ENCODE results near the gene MAP4K3.

Gene MAP4K3

DNA sequence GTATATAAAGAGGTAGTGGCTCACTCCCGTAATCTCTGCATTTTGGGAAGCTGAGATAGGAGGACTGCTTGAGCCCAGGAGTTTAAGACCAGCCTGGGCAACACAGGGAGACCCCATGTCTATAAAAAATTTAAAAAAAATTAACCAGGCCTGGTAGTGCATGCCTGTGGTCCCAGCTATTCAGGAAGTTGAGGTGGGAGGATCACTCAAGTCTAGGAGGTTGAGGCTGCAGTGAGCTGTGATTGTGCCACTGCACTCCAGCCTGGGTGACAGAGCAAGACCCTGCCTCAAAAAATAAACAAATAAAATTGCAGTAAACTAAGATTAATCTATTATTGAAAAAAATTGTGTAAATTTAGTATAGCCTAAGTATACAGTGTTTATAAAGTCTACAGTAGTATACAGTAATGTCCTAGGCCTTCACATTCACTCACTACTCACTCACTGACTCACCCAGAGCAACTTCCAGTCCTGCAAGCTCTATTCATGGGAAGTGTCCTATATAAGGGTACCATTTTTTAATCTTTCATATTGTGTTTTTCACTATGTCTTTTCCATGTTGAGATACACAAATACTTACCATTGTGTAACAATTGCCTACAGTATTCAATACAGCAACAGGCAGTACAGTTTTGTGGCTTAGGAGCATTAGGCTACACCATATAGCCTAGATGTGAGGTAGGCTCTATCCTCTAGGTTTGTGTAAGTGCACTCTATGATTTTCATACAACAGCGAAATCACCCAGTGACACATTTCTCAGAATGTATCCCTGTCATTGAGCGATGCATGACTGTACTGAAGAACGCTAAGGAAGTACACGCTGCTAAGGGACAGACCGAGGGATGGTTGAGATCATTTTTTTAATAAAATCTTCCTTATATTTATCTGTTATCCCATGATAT lies 10.4 kb upstream of the MAP4K3 start:
- TF ChIP-seq, protein P1, sequence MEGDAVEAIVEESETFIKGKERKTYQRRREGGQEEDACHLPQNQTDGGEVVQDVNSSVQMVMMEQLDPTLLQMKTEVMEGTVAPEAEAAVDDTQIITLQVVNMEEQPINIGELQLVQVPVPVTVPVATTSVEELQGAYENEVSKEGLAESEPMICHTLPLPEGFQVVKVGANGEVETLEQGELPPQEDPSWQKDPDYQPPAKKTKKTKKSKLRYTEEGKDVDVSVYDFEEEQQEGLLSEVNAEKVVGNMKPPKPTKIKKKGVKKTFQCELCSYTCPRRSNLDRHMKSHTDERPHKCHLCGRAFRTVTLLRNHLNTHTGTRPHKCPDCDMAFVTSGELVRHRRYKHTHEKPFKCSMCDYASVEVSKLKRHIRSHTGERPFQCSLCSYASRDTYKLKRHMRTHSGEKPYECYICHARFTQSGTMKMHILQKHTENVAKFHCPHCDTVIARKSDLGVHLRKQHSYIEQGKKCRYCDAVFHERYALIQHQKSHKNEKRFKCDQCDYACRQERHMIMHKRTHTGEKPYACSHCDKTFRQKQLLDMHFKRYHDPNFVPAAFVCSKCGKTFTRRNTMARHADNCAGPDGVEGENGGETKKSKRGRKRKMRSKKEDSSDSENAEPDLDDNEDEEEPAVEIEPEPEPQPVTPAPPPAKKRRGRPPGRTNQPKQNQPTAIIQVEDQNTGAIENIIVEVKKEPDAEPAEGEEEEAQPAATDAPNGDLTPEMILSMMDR (IDR thresholded peaks at IDR 0.05; ENCODE audit: control insufficient read depth, extremely low read depth, insufficient read depth) = no peak
- H3K4me3 ChIP-seq (ENCODE audit: low read depth, low read length) = no peak overlapping the region
- DNase-seq (ENCODE audit: low read depth) = no peak

DNA sequence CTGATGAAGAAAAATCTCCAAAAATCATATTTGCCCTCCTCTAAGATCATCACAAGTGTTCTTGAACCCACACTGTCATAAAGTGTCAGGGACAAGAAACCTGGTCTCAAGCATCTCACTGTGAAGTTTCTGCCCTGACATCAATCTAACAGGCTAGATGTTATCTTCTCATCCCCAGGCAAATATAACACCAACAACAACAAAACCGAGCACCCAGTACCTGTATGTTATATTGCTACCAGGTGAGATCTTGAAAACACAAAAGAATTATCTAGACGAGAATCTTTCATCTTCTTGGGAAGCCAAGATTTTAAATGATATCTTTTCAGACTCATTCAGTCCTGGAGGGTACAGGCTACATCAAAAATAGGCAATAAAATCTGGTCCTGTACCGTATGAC lies 8.8 kb upstream of the MAP4K3 start:
- TF ChIP-seq, protein P1 (IDR thresholded peaks at IDR 0.05; ENCODE audit: control insufficient read depth, extremely low read depth, insufficient read depth) = no peak
- no peak for DNase-seq (ENCODE audit: low read depth)
- no peak overlapping the region for H3K4me3 ChIP-seq (ENCODE audit: low read depth, low read length)

DNA sequence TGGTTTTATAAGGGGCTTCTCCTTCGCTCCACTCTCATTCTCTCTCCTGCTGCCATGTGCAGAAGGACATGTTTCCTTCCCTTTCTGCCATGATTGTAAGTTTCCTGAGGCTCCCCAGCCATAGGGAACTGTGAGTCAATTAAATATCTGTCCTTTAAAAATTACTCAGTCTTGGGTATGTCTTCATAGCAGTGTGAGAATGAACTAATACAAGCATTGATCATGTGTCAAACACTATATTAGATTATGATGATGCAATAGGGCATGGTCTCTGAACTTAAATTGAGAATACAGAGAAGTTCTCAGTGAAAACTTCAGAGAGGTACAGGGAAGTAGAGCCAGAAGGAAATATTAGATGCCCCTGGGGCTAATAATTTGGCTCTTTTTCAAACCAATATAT lies 5.9 kb upstream of the MAP4K3 start:
- H3K4me3 ChIP-seq (ENCODE audit: low read depth, low read length) = no peak overlapping the region
- no peak for DNase-seq (ENCODE audit: low read depth)
- TF ChIP-seq, protein P1 (IDR thresholded peaks at IDR 0.05; ENCODE audit: control insufficient read depth, extremely low read depth, insufficient read depth) = no peak

DNA sequence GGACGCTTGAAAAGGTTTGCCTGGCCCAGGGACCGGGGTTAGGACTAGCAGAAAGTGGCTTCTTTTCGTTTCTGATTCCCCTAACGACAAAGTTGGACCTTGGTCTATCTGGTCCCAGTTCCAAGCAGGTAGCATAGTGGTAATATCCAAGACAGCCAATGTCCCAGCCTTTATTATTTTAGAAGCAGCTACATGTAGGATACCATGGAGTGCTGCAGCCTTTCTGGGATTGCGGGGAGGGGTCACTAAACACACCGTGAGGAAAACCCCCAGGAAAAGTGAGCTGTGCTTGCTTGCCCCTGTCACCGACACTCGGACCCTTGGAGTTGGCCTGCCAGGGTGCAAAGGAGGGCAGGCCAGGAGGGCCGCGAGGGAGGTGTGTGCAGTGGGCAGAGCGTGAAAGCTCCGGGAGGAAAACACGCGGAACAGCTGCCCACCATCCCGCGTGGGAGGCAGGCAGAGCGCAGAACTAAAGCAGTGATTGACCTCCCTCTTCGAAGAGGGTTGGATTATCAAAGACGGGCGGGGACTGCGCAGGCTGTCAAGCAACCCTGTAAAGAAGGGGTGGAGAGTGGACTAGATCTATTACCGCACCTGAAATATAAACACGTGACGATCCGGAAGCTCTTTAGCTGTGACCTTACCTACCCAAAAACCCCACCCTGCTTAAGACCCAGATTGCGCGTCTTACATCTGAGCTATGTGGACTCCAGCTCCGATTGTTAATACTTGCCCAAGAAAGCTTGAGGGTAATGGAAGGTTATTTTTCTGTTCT lies 624 bp upstream of the MAP4K3 start:
- peak overlapping the region; percentile 75 for H3K4me3 ChIP-seq (ENCODE audit: low read depth, low read length)
- TF ChIP-seq, protein P1 (IDR thresholded peaks at IDR 0.05; ENCODE audit: control insufficient read depth, extremely low read depth, insufficient read depth) = no peak
- DNase-seq (ENCODE audit: low read depth) = no peak

DNA sequence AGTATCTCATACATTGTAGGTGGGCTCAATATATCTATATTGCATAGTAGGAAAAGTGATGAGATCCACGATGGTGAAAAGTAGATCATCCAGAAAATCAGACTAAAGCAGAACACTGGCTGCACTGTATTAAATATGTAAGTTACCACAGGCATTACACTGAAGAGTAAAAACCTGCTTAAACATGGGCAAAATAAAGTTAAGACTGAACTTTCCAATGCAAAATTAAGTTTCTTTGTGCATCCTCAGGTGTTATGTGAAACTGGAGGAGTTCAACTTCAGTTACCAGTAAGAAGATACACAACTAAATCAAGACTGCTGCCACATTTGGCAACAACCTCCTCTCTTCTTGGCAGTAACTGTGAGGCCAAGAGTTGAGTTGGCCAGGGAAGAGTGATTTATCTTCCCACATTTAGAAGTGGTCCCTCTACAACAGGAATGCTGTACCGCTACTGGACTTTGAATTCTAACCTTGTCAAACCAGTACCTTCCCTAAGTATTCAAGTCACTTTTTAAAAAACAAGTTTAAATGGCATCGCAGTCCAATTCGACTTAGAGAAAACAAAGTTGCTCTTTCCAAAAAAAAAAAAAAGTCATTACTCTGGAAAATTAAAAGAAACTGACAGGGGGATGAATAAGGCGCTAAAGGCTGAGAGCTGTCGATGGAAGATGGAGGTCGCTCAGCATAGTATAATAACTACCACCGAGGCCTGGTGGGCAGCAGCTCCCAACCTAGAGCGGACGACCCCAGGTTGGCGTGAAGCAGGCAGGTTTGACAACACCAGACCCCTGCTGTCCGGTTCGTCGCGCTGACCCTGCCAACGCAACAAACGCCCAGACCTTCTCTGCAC lies 1.1 kb downstream of the MAP4K3 start:
- peak overlapping the region; percentile 75 for H3K4me3 ChIP-seq (ENCODE audit: low read depth, low read length)
- TF ChIP-seq, protein P1 (IDR thresholded peaks at IDR 0.05; ENCODE audit: control insufficient read depth, extremely low read depth, insufficient read depth) = no peak
- no peak for DNase-seq (ENCODE audit: low read depth)

DNA sequence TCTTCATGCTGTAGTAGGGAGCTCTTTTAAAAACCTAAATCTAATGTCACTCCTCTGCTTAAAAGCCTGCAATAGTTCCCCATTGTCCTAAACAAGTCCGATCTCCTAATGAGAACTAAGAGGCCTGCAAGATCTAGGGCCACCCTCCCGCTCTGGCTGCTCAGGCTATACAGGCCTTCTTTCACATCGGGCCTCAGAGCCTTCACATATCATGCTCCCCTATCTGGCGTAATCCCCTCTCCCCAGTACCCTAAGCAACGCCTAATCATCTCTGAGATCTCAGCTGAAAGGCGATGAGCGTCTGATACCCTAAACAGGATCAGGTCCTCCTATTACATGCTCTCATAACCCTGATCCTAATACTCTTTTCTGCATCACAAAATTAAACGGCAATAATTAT lies 1.9 kb downstream of the MAP4K3 start:
- no peak overlapping the region for H3K4me3 ChIP-seq (ENCODE audit: low read depth, low read length)
- TF ChIP-seq, protein P1 (IDR thresholded peaks at IDR 0.05; ENCODE audit: control insufficient read depth, extremely low read depth, insufficient read depth) = no peak
- no peak for DNase-seq (ENCODE audit: low read depth)

Measured in LNCaP clone FGC (cell line).